Stomach (tissue), 4 donors: Measurements from ENCODE around the gene SPN.

Experiments
- EP300 ChIP-seq: sonication (generic); formaldehyde crosslinking; IDR thresholded peaks from one replicate; pipeline ENCODE4 v1.6.1; 2017; ENCODE audit warnings: antibody characterized with exemption
- POLR2A ChIP-seq, 4 donors: fragments of 450-650 bp; IDR thresholded peaks; one replicate each; pipeline ENCODE4 v1.6.1; 2016; ENCODE audit warnings: antibody characterized with exemption in 4 of 4, control low read depth in 2 of 4, mild to moderate bottlenecking in 1 of 4, moderate library complexity in 1 of 4
- TF ChIP-seq, protein P1 (sequence below), 7 experiments: fragments of 450-650 bp in 4 of 7; fragments of 200-600 bp in 3 of 7; sonication (generic) in 3 of 7; IDR thresholded peaks; one replicate each; pipeline ENCODE4 v1.5.1; 2016 to 2019; ENCODE audit warnings: antibody characterized with exemption in 7 of 7, control low read depth in 2 of 7, mild to moderate bottlenecking in 1 of 7

DNA sequence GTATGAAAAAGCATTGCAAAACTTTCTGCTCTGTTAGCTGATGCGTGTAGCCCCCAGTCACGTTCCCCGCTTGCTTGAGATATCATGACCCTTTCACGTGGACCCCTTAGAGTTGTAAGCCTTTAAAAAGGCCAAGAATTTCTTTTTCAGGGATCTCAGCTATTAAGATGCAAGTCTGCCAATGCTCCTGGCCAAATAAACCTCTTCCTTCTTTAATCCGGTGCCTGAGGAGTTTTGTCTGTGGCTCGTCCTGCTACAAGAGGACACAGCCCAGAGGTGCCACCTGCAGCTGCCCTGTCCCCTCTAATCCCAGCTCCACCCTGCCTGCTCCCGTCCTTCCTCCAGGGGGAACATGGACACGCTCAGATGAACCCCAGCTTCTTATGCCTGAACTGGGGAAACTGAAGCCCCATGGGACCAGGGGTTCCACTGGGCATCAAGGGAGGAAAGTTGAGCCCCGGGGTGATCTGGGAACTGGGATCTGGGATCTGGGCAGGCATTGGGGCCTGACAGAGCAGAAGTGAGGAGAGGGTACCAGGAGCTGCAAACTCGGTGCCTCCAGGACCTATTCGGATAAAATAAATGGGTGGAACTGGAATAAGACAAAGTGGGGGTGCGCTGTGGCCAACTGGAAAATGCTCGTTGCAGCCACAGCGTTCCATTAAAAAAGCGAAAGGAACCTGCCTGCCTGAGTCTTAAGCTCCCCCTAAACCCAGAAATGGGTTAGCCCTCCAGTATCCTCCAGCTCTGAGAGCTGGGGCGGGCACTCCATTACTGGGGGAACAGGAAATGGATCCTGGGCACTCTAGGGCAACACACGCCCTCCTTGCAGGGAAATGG is 35.7 kb downstream of the SPN start:
- no peak for TF ChIP-seq POLR2A (IDR thresholded peaks at IDR 0.05)
- TF ChIP-seq, protein P1, sequence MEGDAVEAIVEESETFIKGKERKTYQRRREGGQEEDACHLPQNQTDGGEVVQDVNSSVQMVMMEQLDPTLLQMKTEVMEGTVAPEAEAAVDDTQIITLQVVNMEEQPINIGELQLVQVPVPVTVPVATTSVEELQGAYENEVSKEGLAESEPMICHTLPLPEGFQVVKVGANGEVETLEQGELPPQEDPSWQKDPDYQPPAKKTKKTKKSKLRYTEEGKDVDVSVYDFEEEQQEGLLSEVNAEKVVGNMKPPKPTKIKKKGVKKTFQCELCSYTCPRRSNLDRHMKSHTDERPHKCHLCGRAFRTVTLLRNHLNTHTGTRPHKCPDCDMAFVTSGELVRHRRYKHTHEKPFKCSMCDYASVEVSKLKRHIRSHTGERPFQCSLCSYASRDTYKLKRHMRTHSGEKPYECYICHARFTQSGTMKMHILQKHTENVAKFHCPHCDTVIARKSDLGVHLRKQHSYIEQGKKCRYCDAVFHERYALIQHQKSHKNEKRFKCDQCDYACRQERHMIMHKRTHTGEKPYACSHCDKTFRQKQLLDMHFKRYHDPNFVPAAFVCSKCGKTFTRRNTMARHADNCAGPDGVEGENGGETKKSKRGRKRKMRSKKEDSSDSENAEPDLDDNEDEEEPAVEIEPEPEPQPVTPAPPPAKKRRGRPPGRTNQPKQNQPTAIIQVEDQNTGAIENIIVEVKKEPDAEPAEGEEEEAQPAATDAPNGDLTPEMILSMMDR (IDR thresholded peaks at IDR 0.05): no peak
- TF ChIP-seq EP300: no peak
